A549 treated with AZD2906 at 1 μM for 4 hours (cell line): Measurements from ENCODE around the gene CPSF4L. TPM values are rescaled to one million over a fixed set of nuclear protein-coding genes. Genes with fewer than 3 reads are reported as not detected.

Experiments
- total RNA-seq: library from RNA; stranded (reverse); fragments of 200-300 nt; extraction: Qiagen RNA extraction; gene quantifications from 5 replicates; pipeline ENCODE4 v1.2.3, GENCODE V29; 2022

The CPSF4L gene, protein sequence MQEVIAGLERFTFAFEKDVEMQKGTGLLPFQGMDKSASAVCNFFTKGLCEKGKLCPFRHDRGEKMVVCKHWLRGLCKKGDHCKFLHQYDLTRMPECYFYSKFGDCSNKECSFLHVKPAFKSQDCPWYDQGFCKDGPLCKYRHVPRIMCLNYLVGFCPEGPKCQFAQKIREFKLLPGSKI
- not detected in 5 replicates for total RNA-seq

DNA sequence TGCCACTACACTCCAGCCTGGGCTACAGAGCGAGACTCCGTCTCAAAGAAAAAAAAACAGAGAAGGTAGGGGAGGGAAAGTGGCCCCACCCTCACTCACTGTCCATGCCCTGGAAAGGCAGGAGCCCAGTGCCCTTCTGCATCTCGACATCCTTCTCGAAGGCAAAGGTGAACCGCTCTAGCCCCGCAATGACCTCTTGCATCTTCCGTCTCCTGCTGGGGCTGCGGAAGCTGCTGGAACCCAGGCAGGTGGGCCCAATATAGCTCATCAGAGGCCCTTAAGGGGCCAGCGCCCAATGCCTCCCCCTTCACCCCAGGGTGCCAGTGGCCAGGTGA, at the start of gene CPSF4L:
Gene CPSF4L, minus strand, starts transcription at position 264 of the 335 bp plus-strand sequence. Its CDS starts 62 bp downstream, at position 202.

Other genes starting within 250 kb of the CPSF4L start
- gene SLC39A11, start 169.2 kb downstream of the CPSF4L start, total RNA-seq, result 16.0 to 18.2 TPM (median 17.0 TPM) in 5 replicates
- 0.05 to 0.10 TPM (median 0.07 TPM) in 5 replicates for gene SSTR2, start 96.9 kb downstream of the CPSF4L start, total RNA-seq
- 19.0 to 22.7 TPM (median 21.3 TPM) in 5 replicates for gene COG1, start 68.8 kb downstream of the CPSF4L start, total RNA-seq
- gene CDC42EP4, start 50.1 kb upstream of the CPSF4L start, total RNA-seq, result 60.1 to 66.0 TPM (median 61.3 TPM) in 5 replicates